GM12874 (cell line): ENCODE measurements around the gene SRSF6.

Experiments used
- TF ChIP-seq, protein P1 (sequence below): IDR thresholded peaks from 2 replicates; pipeline ENCODE4 v1.5.1; 2011; ENCODE audit warnings: low read depth, mild to moderate bottlenecking, control low read depth, low read length, moderate library complexity; ENCODE audit not compliant: insufficient read depth

Gene SRSF6

DNA sequence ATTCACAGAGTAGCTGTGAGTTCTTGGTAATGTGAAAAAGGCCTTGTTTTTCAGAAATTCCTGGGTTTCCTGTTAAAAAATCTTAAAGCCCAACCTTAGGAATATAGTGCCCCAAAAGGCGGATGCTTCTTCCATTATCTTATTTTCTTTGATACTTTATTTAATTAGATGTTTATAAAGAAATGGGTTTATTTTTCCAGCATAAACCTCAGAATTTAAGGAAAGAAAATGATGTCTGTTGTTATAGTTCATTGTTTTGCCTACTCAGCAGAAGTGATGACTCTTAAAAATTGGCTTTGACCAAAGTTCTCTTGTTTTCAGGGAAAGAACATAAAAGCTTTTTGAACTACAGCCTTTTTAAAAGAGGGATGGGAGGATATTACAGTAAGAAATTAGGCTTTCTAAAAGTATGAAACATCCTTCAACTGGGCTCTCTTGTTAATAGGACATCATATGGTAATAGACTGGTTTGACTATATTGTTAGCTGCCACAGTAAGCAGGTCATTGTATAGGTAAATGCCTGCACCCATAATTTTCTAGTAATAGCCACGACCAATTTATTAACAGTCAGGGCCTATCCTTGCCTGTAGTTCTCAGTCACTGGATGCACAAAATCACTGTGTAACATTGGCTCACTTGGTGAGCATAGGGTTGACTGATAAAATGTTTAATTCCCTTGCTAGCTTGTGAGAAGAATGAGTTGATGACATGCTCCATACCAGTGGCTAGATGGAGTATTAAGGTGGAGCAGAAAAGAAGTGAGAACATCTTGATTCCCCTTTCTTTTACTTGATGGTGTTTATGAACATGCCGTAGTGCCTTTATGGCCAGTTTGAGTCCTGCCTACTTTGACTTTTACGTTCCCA lies 5.2 kb downstream of the SRSF6 start:
- TF ChIP-seq, protein P1, sequence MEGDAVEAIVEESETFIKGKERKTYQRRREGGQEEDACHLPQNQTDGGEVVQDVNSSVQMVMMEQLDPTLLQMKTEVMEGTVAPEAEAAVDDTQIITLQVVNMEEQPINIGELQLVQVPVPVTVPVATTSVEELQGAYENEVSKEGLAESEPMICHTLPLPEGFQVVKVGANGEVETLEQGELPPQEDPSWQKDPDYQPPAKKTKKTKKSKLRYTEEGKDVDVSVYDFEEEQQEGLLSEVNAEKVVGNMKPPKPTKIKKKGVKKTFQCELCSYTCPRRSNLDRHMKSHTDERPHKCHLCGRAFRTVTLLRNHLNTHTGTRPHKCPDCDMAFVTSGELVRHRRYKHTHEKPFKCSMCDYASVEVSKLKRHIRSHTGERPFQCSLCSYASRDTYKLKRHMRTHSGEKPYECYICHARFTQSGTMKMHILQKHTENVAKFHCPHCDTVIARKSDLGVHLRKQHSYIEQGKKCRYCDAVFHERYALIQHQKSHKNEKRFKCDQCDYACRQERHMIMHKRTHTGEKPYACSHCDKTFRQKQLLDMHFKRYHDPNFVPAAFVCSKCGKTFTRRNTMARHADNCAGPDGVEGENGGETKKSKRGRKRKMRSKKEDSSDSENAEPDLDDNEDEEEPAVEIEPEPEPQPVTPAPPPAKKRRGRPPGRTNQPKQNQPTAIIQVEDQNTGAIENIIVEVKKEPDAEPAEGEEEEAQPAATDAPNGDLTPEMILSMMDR = no peak

DNA sequence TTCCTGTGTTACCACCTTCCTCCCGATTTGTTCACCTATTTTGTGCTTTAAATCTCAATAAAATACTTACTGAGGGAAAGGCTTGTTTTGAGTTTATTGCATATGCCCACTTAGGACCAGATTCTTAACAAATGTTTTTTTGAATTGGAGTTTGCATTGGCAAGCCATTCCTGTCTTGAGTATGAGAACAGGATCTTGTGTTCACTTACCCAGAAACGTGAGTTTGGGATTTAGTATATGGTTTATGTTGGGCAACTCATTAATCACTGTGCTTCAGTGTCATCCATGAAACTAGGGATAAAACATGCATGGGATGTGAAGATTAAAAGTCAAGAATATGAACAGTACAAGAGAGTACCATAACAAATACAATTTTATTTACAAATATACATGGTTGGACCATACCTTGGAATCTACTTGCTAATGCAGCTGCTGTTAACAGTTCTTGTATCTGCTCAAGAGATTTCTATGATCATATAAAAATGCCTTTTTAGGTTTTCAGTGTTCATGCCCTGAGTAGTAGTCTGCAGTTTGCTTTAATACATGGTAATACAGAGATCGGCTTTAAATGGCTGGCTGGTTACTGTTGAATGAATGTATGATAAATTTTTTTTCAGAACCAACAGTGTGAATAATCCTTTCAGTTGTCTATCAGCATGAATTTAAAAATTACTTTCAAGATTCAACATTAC lies 6.0 kb downstream of the SRSF6 start:
- TF ChIP-seq, protein P1 = no peak

DNA sequence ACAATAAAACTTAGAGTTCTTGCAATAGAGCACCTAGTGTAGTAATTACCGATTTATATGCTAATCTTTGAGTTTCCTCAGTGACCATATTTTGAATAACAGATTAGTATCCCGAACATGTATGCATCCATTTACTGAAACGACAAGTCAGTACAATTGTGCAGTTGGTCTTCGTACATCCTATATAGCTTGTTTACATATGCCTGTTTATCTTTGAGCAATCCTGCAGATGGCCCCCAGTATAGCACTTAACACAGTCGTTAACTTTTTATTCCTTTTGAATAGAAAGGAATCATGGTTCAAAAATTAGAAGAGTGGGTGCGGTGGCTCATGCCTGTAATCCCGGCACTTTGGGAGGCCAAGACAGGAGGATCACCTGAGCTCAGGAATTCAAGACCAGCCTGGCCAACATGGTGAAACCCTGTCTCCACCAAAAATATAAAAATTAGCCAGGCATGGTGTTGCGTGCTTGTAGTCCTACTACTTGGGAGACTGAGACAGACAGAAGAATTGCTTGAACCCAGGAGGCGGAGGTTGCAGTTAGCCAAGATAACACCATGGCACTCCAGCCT lies 6.6 kb downstream of the SRSF6 start:
- TF ChIP-seq, protein P1 = no peak

DNA sequence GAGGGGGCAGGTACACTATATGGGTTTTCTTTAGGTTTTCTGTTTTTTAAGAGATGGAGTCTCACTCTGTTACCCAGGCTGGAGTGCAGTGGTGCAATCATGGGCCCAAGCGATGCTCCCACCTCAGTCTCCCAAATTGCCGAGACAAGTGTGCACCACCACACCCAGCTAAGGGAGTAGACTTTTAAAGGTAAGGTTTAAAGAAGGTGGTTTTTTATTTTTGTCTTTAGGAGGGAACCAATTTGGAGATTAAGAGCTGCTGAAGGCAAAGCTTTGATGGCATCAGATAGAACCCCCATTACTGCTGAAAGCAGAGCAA lies 7.9 kb downstream of the SRSF6 start:
- TF ChIP-seq, protein P1 = no peak

DNA sequence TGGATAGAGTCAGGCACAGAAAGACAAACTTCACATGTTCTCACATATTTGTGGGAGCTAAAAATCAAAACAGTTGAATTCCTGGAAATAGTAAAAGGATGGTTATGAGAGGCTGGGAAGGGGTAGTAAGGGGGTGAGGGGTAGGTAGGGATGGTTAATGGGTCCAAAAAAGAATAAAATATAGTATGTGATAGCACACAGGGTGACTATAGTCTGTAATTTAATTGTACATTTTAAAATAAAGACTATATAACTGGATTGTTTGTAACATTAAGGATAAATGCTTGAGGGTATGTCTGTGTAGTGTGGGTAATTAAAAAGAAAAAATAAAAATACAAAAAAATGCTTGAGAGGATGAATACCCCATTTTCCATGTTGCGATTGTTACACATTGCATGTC lies 9.9 kb downstream of the SRSF6 start:
- TF ChIP-seq, protein P1 = no peak

DNA sequence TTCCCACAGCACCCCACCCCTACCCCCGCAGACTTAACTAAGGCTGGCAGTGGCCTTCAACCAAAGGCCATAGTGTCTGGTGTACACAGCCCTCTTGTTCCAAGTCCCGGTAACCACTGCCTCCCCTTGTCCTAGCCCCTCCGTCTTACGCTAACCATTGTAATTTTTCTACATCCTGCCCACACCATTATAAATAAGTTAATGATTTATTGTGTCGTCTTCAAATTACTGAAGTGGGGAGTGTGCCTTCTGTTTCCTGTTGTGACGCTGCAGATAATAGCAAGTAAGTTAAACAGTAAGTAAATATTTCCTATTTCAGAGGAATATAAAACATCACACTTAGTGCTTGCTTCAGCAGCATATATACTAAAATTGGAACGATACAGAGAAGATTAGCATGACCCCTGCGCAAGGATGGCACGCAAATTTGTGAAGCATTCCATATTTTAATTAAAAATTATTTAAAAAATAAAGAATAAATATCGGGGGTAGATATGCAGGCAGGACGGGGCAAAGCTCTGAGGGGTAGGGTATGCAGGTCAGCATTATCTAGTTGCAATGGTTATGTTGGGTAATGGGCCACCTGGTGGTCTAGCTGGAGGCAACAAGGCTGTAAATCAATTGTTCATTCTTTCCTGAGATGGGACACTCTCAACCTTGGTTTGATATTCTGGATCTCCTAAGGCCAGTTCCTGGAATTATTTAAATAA lies 15.1 kb downstream of the SRSF6 start:
- TF ChIP-seq, protein P1 = no peak

DNA sequence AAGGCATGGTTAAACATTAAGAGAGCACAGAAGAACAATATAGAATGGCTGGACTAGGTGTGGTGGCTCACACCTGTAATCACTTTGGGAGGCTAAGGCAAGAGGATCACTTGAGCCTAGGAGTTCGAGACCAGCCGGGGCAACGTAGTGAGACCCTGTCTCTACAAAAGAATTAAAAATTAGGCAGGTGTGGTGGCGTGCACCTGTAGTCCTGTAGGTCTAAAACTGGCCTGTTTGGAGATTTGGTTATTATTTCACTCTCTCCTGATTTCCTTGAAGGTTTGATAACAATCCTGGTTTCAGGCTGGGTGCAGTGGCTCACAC lies 15.6 kb downstream of the SRSF6 start:
- TF ChIP-seq, protein P1 = no peak
